Upper lobe of left lung (tissue), 6 donors: ENCODE data around the gene CLDN15. TPM values are rescaled to one million over a fixed set of nuclear protein-coding genes. Genes with fewer than 3 reads are reported as not detected.
"Not testable (repeated sequence)": the region's sequence is repeated elsewhere in the genome, so short reads cannot be mapped to it uniquely, and the experiment has no call there.

Experiments used
- ATAC-seq, 2 donors: fragments of 200-7000 bp; cut with Tn5 transposase; one replicate each; pipeline ENCODE4 v1.9.1; 2022; ENCODE audit warnings: mild to moderate bottlenecking in 2 of 2, moderate library complexity in 2 of 2; ENCODE audit not compliant: low FRiP score in 2 of 2
- DNase-seq, 2 donors: peaks; one replicate each; pipeline ENCODE4 v3.0.0-alpha.2; 2019 to 2020
- H3K27ac ChIP-seq, 4 donors: fragments of 200-600 bp; sonication (generic); one replicate each; pipeline ENCODE4 v1.5.1; 2016 to 2019
- H3K27me3 ChIP-seq, 4 donors: fragments of 200-600 bp; sonication (generic); one replicate each; pipeline ENCODE4 v1.5.1; 2017 to 2019
- H3K36me3 ChIP-seq, 4 donors: fragments of 200-600 bp; sonication (generic); one replicate each; pipeline ENCODE4 v1.5.1; 2016 to 2019
- H3K4me1 ChIP-seq, 4 donors: fragments of 200-600 bp; sonication (generic); one replicate each; pipeline ENCODE4 v1.5.1; 2018 to 2019
- H3K4me3 ChIP-seq, 4 donors: fragments of 200-600 bp; sonication (generic); one replicate each; pipeline ENCODE4 v1.5.1; 2017 to 2019; ENCODE audit warnings: mild to moderate bottlenecking in 2 of 4, moderate library complexity in 1 of 4
- H3K9me3 ChIP-seq, 4 donors: fragments of 200-600 bp; sonication (generic); one replicate each; pipeline ENCODE4 v1.5.1; 2018 to 2019
- CTCF ChIP-seq, 6 experiments: fragments of 450-650 bp in 4 of 6; fragments of 200-600 bp in 2 of 6; sonication (generic) in 2 of 6; IDR thresholded peaks; one replicate each; pipeline ENCODE4 v1.5.1; 2016 to 2019; ENCODE audit warnings: antibody characterized with exemption in 6 of 6
- EP300 ChIP-seq, 4 donors: sonication (generic); formaldehyde crosslinking; IDR thresholded peaks; one replicate each; pipeline ENCODE4 v1.5.1; 2017; ENCODE audit warnings: antibody characterized with exemption in 4 of 4, control low read depth in 2 of 4
- POLR2A ChIP-seq, 4 donors: fragments of 450-650 bp; IDR thresholded peaks; one replicate each; pipeline ENCODE4 v1.5.1; 2016 to 2017; ENCODE audit warnings: antibody characterized with exemption in 4 of 4, mild to moderate bottlenecking in 2 of 4
- POLR2AphosphoS5 ChIP-seq, 2 donors: sonication (generic); formaldehyde crosslinking; IDR thresholded peaks; one replicate each; pipeline ENCODE4 v1.5.1; 2017; ENCODE audit warnings: antibody characterized with exemption in 2 of 2
- WGBS, 2 donors: methylation state at CpG; one replicate each; pipeline ENCODE4 v1.1.5; 2017 to 2018; 5-methylcytosine and 5-hydroxymethylcytosine counted together
- total RNA-seq, 6 donors: library from RNA; depleted of rRNA in 4 of 6; stranded (reverse); fragments of >200 nt in 4 of 6; gene quantifications; one replicate each; pipeline versions ENCODE4 v1.1.0 to v1.2.1, GENCODE V29; 2016 to 2021
- donor health status: DM: no; HTN: no; CAD: no; lungs with moderate emphysema.
- donor health status: DM: no; HTN: yes; CAD: no; lungs with severe emphysema.

Gene CLDN15
- total RNA-seq, 6 donors from 2014 or later = 6.0 to 31.4 (median 8.8) TPM

GRCh38 chr7:101201695-101202602, 35.7 kb downstream of the CLDN15 start:
- no peak for TF ChIP-seq EP300 (IDR thresholded peaks at IDR 0.05)
- TF ChIP-seq POLR2A (IDR thresholded peaks at IDR 0.05) = no peak
- TF ChIP-seq POLR2AphosphoS5 (IDR thresholded peaks at IDR 0.05) = no peak
- TF ChIP-seq CTCF (IDR thresholded peaks at IDR 0.05) = no peak
- Histone ChIP-seq H3K9me3 (no peaks in the 10 kb centered on the region), H3K27me3 (peaks cover 0 to 26% (median 14%) of the 10 kb centered on the region in 4 donors), H3K4me1 (peaks cover 0 to 12% (median 9%) of the 10 kb centered on the region in 4 donors), H3K36me3 (peaks cover 0 to 11% (median 6%) of the 10 kb centered on the region in 4 donors), H3K4me3 (peak overlapping the region in 2 of 4 donors; percentile 17 to 20), H3K27ac (no peak overlapping the region)
- ATAC-seq (peak in 1 of 2 donors; percentile 18), DNase-seq (peak in 1 of 2 donors; percentile 85)
- 14 to 16% methylated on average over 21 to 53 of the region's 75 CpGs for WGBS, 2 donors

- Histone ChIP-seq H3K4me3 (peak within 1 kb of the TSS in 2 of 4 donors; percentile 17 to 20), H3K4me1 (peaks cover 0 to 12% (median 9%) of the 10 kb centered on the region in 4 donors), H3K27me3 (peaks cover 0 to 26% (median 16%) of the 10 kb centered on the region in 4 donors), H3K27ac (no peak within 1 kb of the TSS), H3K36me3 (peaks cover 0 to 4% (median 1%) of the 10 kb centered on the region in 4 donors), H3K9me3 (no peaks in the 10 kb centered on the region)
- WGBS, 2 donors = 30 to 34% methylated on average over 14 to 21 of the region's 21 CpGs
- ATAC-seq (no peak), DNase-seq (no peak)
- TF ChIP-seq EP300 (IDR thresholded peaks at IDR 0.05) (no peak), POLR2A (IDR thresholded peaks at IDR 0.05) (no peak)
Observed at GRCh38 chr7:101200862-101201599, 36.6 kb downstream of the CLDN15 start, which contains the start of gene MOGAT3. Gene MOGAT3, minus strand, starts transcription at chr7:101201036. Its CDS starts 182 bp downstream, at chr7:101200854.

GRCh38 chr7:101200504-101200861, 37.1 kb downstream of the CLDN15 start:
- no peak for ATAC-seq
- Histone ChIP-seq H3K36me3 (no peaks in the 10 kb centered on the region), H3K27ac (no peak overlapping the region), H3K4me3 (no peak overlapping the region), H3K9me3 (no peaks in the 10 kb centered on the region), H3K4me1 (peaks cover 0 to 12% (median 9%) of the 10 kb centered on the region in 4 donors), H3K27me3 (peaks cover 0 to 26% (median 16%) of the 10 kb centered on the region in 4 donors)
- 75 to 86% methylated on average over 2 of the region's 2 CpGs for WGBS, 2 donors
- no peak for DNase-seq
- TF ChIP-seq CTCF (IDR thresholded peaks at IDR 0.05) (no peak), POLR2AphosphoS5 (IDR thresholded peaks at IDR 0.05) (no peak), POLR2A (IDR thresholded peaks at IDR 0.05) (no peak), EP300 (IDR thresholded peaks at IDR 0.05) (no peak)

GRCh38 chr7:101199522-101199921, 38.1 kb downstream of the CLDN15 start:
- ATAC-seq, DNase-seq, H3K27ac ChIP-seq, H3K36me3 ChIP-seq, H3K9me3 ChIP-seq, H3K4me3 ChIP-seq: not testable (repeated sequence)
- 84 to 94% methylated on average over 8 to 10 of the region's 10 CpGs for WGBS, 2 donors
- Histone ChIP-seq H3K4me1 (peaks cover 0 to 12% (median 9%) of the 10 kb centered on the region in 4 donors), H3K27me3 (peaks cover 0 to 26% (median 16%) of the 10 kb centered on the region in 4 donors)

- H3K4me1 ChIP-seq = peaks cover 0 to 12% (median 9%) of the 10 kb centered on the region in 4 donors
- no peak overlapping the region for H3K4me3 ChIP-seq
- H3K36me3 ChIP-seq = no peaks in the 10 kb centered on the region
- peaks cover 0 to 26% (median 16%) of the 10 kb centered on the region in 4 donors for H3K27me3 ChIP-seq
- WGBS, 2 donors = 67 to 70% methylated on average over 14 of the region's 14 CpGs
- DNase-seq (no peak), ATAC-seq (no peak)
- no peak for TF ChIP-seq EP300 (IDR thresholded peaks at IDR 0.05)
- no peak for TF ChIP-seq POLR2AphosphoS5 (IDR thresholded peaks at IDR 0.05)
- no peak for TF ChIP-seq POLR2A (IDR thresholded peaks at IDR 0.05)
- no peak for TF ChIP-seq CTCF (IDR thresholded peaks at IDR 0.05)
- no peaks in the 10 kb centered on the region for H3K9me3 ChIP-seq
- no peak overlapping the region for H3K27ac ChIP-seq
Observed at GRCh38 chr7:101198476-101198875, 39.1 kb downstream of the CLDN15 start.
